C4-2B (cell line): ENCODE data around the gene TWSG1.

Experiments
- ZFX ChIP-seq: fragments of 450-650 bp; IDR thresholded peaks from 2 replicates; pipeline ENCODE4 v1.6.1; 2017
- TF ChIP-seq, protein P1 (sequence below): fragments of 450-650 bp; conservative IDR thresholded peaks from 2 replicates; pipeline ENCODE4 v1.5.1; 2017; ENCODE audit warnings: mild to moderate bottlenecking

DNA sequence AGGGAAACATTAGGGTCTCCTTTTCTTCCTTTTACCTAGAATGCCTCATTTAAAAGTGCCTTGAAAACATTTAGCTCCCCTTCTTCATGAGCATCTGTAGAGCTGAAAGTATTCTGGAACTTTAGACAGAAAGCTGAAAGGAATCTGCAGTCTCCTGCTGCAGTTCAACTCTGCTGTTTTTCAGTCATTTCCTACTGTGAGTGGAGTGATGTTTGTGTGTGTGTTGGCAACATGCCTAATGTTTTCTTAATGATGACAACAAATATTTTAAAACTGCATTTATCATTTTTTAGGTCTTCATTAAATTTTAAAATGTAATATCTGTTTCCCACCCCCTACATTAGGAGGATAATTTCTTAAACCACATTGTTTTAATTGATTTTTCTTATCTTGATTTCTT lies 66.6 kb downstream of the TWSG1 start:
- TF ChIP-seq, protein P1, sequence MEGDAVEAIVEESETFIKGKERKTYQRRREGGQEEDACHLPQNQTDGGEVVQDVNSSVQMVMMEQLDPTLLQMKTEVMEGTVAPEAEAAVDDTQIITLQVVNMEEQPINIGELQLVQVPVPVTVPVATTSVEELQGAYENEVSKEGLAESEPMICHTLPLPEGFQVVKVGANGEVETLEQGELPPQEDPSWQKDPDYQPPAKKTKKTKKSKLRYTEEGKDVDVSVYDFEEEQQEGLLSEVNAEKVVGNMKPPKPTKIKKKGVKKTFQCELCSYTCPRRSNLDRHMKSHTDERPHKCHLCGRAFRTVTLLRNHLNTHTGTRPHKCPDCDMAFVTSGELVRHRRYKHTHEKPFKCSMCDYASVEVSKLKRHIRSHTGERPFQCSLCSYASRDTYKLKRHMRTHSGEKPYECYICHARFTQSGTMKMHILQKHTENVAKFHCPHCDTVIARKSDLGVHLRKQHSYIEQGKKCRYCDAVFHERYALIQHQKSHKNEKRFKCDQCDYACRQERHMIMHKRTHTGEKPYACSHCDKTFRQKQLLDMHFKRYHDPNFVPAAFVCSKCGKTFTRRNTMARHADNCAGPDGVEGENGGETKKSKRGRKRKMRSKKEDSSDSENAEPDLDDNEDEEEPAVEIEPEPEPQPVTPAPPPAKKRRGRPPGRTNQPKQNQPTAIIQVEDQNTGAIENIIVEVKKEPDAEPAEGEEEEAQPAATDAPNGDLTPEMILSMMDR, result no peak
- no peak for TF ChIP-seq ZFX
